Measurements from ENCODE around the gene LGI1.

LGI1 gene

DNA sequence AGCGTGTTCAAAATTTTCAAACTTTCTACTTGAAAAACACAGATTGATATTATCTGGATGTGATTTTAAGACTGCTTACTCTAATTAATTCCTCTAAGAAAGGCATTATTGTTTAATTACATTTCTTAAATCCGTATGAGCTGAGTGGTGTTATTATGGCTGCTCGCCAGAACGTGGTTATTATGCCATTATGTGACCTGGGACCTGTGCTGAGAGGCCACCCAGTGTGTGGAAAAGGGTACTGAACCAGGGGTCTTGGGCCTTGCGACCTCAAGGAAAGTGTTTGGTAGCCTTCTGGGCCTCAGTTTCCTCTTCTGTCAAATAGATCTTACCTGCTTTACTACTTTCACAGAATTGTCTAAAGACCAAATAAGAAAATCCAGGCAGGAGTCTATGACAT is 15.4 kb downstream of the LGI1 start:
- TF ChIP-seq, protein P1, sequence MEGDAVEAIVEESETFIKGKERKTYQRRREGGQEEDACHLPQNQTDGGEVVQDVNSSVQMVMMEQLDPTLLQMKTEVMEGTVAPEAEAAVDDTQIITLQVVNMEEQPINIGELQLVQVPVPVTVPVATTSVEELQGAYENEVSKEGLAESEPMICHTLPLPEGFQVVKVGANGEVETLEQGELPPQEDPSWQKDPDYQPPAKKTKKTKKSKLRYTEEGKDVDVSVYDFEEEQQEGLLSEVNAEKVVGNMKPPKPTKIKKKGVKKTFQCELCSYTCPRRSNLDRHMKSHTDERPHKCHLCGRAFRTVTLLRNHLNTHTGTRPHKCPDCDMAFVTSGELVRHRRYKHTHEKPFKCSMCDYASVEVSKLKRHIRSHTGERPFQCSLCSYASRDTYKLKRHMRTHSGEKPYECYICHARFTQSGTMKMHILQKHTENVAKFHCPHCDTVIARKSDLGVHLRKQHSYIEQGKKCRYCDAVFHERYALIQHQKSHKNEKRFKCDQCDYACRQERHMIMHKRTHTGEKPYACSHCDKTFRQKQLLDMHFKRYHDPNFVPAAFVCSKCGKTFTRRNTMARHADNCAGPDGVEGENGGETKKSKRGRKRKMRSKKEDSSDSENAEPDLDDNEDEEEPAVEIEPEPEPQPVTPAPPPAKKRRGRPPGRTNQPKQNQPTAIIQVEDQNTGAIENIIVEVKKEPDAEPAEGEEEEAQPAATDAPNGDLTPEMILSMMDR (IDR thresholded peaks at IDR 0.05; ENCODE audit: low read depth, low read length, missing control alignments), result no peak
- DNase-seq (ENCODE audit: low read depth), result no peak
- H3K4me3 ChIP-seq (ENCODE audit: low read depth, low read length), result no peak overlapping the region

DNA sequence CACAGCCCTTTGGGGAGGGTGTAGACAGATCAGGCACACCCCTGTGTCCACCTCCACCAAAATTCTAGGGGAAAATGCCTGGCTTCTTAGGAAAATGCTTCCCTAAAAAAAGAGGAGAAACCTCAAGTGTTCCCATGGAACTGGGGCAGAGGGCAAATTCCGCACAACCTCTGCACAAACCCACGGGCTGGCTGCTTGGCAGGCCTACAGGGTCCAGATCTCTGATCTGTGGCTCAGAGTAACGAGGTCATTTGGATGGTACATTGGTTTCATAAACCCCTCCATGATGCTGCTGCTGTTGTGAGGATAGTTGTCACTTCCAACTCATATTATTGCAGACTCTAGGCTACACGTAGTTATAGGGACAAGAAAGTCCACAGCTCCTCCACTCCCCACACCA is 16.0 kb downstream of the LGI1 start:
- no peak overlapping the region for H3K4me3 ChIP-seq (ENCODE audit: low read depth, low read length)
- TF ChIP-seq, protein P1 (IDR thresholded peaks at IDR 0.05; ENCODE audit: low read depth, low read length, missing control alignments), result no peak
- DNase-seq (ENCODE audit: low read depth), result no peak

DNA sequence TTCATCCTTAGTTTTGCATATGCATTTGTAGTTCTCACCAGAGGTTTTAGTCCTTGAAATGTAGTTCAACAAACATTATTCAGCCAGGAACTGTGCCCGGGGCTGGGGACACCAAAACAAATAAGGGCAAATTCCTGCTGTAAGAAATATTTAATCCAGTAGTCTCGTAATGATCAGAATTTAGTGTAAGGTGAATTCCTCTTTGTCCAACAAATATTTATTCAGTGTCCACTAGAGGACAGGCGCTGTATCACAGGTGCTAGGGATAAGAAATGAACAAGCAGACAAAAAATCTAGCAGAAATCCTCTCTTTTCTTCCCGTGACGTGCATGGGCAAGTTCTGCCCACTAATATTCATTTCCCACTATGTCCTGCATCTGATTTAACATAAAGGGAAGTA is 17.6 kb downstream of the LGI1 start:
- TF ChIP-seq, protein P1 (IDR thresholded peaks at IDR 0.05; ENCODE audit: low read depth, low read length, missing control alignments), result no peak
- DNase-seq (ENCODE audit: low read depth), result no peak
- H3K4me3 ChIP-seq (ENCODE audit: low read depth, low read length), result no peak overlapping the region

DNA sequence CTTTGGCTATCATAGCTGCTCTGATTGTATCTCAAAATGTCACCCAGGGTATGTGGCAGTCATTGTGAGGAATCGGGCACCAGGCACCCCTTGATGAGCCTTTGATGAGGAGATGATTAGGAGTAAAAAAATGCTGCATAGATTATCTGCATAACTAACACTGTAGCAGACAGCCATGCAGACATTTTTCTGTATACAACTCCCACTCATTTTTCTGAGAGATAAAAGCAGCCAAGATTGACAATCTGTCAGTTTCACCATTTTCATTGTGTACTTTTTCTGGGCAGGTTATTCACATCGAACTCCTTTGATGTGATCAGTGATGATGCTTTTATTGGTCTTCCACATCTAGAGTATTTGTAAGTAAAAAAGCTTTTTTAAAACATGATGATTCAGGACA is 19.4 kb downstream of the LGI1 start:
- TF ChIP-seq, protein P1 (IDR thresholded peaks at IDR 0.05; ENCODE audit: low read depth, low read length, missing control alignments), result no peak
- H3K4me3 ChIP-seq (ENCODE audit: low read depth, low read length), result no peak overlapping the region
- DNase-seq (ENCODE audit: low read depth), result no peak

DNA sequence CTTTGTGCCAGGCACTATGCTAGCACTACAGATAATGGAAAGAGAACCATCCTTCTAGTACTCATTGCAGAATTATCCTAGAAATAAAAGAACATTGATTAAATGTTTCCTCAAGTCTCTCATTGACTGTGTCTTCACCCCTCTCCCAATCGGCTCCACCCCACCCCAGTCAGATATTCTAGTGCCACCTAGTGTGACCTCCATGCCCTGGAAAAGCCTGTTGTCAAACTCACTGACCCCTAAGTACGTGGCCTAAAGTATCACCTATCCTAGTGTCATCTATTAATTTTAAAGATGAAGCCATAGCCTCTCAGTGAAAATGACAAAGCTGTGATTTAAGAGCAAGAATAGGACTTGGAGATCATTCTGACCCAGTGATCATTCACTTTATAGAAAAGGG is 26.3 kb downstream of the LGI1 start:
- TF ChIP-seq, protein P1 (IDR thresholded peaks at IDR 0.05; ENCODE audit: low read depth, low read length, missing control alignments), result no peak

DNA sequence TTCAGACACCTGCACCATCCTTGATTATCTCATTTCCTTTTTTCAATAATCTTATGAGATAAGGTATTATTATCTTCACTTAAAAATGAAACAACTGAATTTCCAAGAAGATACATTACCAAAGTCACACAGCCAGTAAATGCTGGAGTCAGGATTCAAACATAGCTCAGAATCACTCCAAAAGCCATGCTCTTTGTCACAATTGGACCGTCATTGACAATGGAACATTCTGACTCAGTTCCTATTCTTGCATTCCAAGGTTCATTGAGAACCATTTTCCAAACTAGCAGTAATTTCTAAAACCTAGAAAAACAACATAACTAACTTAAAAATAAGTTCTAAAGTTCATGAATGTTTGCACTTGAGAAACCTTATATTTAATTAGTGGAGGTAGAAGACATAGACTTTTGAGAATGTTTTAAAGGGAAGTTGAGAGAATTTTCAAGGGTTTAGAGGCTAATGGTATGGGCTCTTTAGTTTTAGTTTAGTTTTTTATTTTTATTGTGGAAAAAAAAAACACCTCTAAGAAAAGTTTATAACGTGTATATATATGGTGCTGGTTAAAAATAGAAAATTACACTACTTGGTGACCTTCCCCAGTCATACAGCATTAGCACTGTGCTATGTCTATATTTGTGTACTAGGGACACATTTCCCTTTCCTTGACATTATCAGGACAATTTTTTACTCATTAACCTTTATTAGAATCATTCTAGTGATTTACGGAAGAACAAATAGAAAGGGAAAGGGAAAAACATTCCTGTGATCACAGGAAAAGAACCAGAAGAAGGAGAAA is 30.9 kb downstream of the LGI1 start:
- H3K4me3 ChIP-seq (ENCODE audit: low read depth, low read length), result no peak overlapping the region
- TF ChIP-seq, protein P1 (IDR thresholded peaks at IDR 0.05; ENCODE audit: low read depth, low read length, missing control alignments), result no peak
- DNase-seq (ENCODE audit: low read depth), result no peak

More for the DNA sequence above, 26.3 kb downstream of the LGI1 start:
- H3K4me3 ChIP-seq (ENCODE audit: low read depth, low read length), result no peak overlapping the region
- no peak for DNase-seq (ENCODE audit: low read depth)

DNA sequence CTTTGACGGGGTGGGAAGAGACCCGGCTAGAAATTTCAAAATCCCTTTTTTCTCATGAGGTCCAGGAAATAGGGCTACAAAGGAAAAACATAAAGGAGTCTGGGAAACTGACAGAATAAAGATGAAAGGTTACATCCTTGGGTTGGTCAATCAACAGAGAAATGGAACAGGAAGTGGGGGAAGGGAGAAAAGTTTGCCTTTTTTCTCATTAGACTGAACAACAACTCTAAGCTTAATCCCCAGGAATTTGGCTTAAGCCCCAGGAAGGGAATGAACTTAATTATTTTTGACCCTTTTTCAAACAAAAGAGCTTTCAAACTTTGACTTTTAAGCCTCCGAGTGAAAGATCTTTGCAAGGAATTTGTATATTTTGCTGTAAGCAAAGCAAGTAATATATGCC is 32.7 kb downstream of the LGI1 start:
- TF ChIP-seq, protein P1 (IDR thresholded peaks at IDR 0.05; ENCODE audit: low read depth, low read length, missing control alignments), result no peak

More for the DNA sequence above, 32.7 kb downstream of the LGI1 start:
- H3K4me3 ChIP-seq (ENCODE audit: low read depth, low read length), result no peak overlapping the region
- no peak for DNase-seq (ENCODE audit: low read depth)
